Naive thymus-derived CD8-positive, alpha-beta T cell (primary cell): ENCODE measurements around the gene FBXO10. TPM values are rescaled to one million over a fixed set of nuclear protein-coding genes. Genes with fewer than 3 reads are reported as not detected.

Source experiments
- ATAC-seq, 2 donors: fragments of 150-1000 bp; cut with Tn5 transposase in 1 of 2; sonication (Bioruptor Pico), chemical (Tn5 transposase) in 1 of 2; 1 replicate in 1 of 2; 2 replicates in 1 of 2; pipeline ENCODE4 v1.10.0; 2021; ENCODE audit warnings: mild to moderate bottlenecking in 2 of 2, moderate library complexity in 2 of 2
- POLR2A ChIA-PET: fragments of 350-600 bp; sonication (Branson Sonifier 250); formaldehyde crosslinking; loops from one replicate; lab custom pipeline; 2021; ENCODE audit warnings: antibody characterized with exemption; lab: Charles Lee
- DNase-seq, 10 donors: peaks; one replicate each; pipeline versions ENCODE4 v3.0.0 to v3.0.0-alpha.2; 2020 to 2022
- H3K27ac Mint-ChIP-seq, 10 donors: one replicate each; pipeline ENCODE4 v1.8.0; 2020 to 2022; ENCODE audit warnings: mild to moderate bottlenecking in 10 of 10, mixed read lengths in 10 of 10, moderate library complexity in 4 of 10, inconsistent platforms in 1 of 10
- H3K27me3 Mint-ChIP-seq, 5 donors: one replicate each; pipeline ENCODE4 v1.8.0; 2021 to 2022; ENCODE audit warnings: mixed read lengths in 5 of 5
- H3K36me3 Mint-ChIP-seq, 3 donors: one replicate each; pipeline ENCODE4 v1.8.0; 2020 to 2022; ENCODE audit warnings: mixed read lengths in 3 of 3, mild to moderate bottlenecking in 2 of 3, inconsistent platforms in 1 of 3
- H3K4me1 Mint-ChIP-seq, 4 donors: one replicate each; pipeline ENCODE4 v1.8.0; 2021 to 2022; ENCODE audit warnings: mixed read lengths in 4 of 4
- H3K4me3 Mint-ChIP-seq, 10 donors: one replicate each; pipeline ENCODE4 v1.8.0; 2020 to 2022; ENCODE audit warnings: mild to moderate bottlenecking in 10 of 10, mixed read lengths in 10 of 10, moderate library complexity in 6 of 10, inconsistent platforms in 1 of 10
- H3K9me3 Mint-ChIP-seq, 9 donors: one replicate each; pipeline ENCODE4 v1.8.0; 2020 to 2022; ENCODE audit warnings: mixed read lengths in 9 of 9, mild to moderate bottlenecking in 3 of 9, inconsistent platforms in 1 of 9, moderate library complexity in 1 of 9
- polyA plus RNA-seq, 3 donors: library from polyadenylated mRNA; unstranded; fragments of 300-500 nt; fragmentation: Illumina TruSeq; gene quantifications; one replicate each; pipeline ENCODE4 v1.2.3, GENCODE V29; 2021
- total RNA-seq, 8 experiments: library from RNA in 2 of 8; stranded (reverse) in 2 of 8; gene quantifications; one replicate each; pipeline ENCODE4 v1.2.3 and lab custom pipeline; 2021 to 2026

Gene FBXO10
- total and polyA plus RNA-seq, 5 experiments from 2014 or later = 0.20 to 2.4 (median 0.77) TPM

GRCh38 chr9:37559855-37560592 lies 16.2 kb downstream of the FBXO10 start:
- H3K27ac Mint-ChIP-seq = no peak overlapping the region
- peaks cover 4 to 10% (median 7%) of the 10 kb centered on the region in 3 donors for H3K36me3 Mint-ChIP-seq
- peaks cover 0 to 24% (median 1%) of the 10 kb centered on the region in 4 donors for H3K4me1 Mint-ChIP-seq
- DNase-seq = no peak
- no peak overlapping the region for H3K4me3 Mint-ChIP-seq
- POLR2A ChIA-PET = no interaction called here
- H3K9me3 Mint-ChIP-seq = peaks cover 0 to 17% (median 5%) of the 10 kb centered on the region in 9 donors
- H3K27me3 Mint-ChIP-seq = no peaks in the 10 kb centered on the region
- no peak for ATAC-seq

GRCh38 chr9:37559125-37559524 lies 17.1 kb downstream of the FBXO10 start:
- Mint-ChIP-seq H3K27me3 (no peaks in the 10 kb centered on the region), H3K27ac (no peak overlapping the region), H3K4me1 (peaks cover 0 to 23% (median 1%) of the 10 kb centered on the region in 4 donors), H3K9me3 (peaks cover 0 to 8% (median 1%) of the 10 kb centered on the region in 9 donors), H3K36me3 (peaks cover 2 to 7% (median 5%) of the 10 kb centered on the region in 3 donors), H3K4me3 (no peak overlapping the region)
- DNase-seq = no peak
- POLR2A ChIA-PET = no interaction called here
- no peak for ATAC-seq

GRCh38 chr9:37555786-37556185 lies 20.4 kb downstream of the FBXO10 start:
- ATAC-seq (no peak), DNase-seq (no peak)
- H3K27ac Mint-ChIP-seq = no peak overlapping the region
- no peaks in the 10 kb centered on the region for H3K9me3 Mint-ChIP-seq
- H3K27me3 Mint-ChIP-seq = no peaks in the 10 kb centered on the region
- no peak overlapping the region for H3K4me3 Mint-ChIP-seq
- no peaks in the 10 kb centered on the region for H3K4me1 Mint-ChIP-seq
- POLR2A ChIA-PET = no interaction called here
- no peaks in the 10 kb centered on the region for H3K36me3 Mint-ChIP-seq

GRCh38 chr9:37554318-37554717 lies 21.9 kb downstream of the FBXO10 start:
- H3K27ac Mint-ChIP-seq = no peak overlapping the region
- POLR2A ChIA-PET = no interaction called here
- ATAC-seq = no peak
- DNase-seq = no peak
- H3K4me3 Mint-ChIP-seq = no peak overlapping the region
- H3K4me1 Mint-ChIP-seq = no peaks in the 10 kb centered on the region
- no peaks in the 10 kb centered on the region for H3K36me3 Mint-ChIP-seq
- no peaks in the 10 kb centered on the region for H3K9me3 Mint-ChIP-seq
- no peaks in the 10 kb centered on the region for H3K27me3 Mint-ChIP-seq

GRCh38 chr9:37551888-37552287 lies 24.3 kb downstream of the FBXO10 start:
- DNase-seq (no peak), ATAC-seq (no peak)
- no peaks in the 10 kb centered on the region for H3K4me1 Mint-ChIP-seq
- H3K9me3 Mint-ChIP-seq = no peaks in the 10 kb centered on the region
- POLR2A ChIA-PET = no interaction called here
- no peak overlapping the region for H3K4me3 Mint-ChIP-seq
- no peaks in the 10 kb centered on the region for H3K27me3 Mint-ChIP-seq
- no peak overlapping the region for H3K27ac Mint-ChIP-seq
- H3K36me3 Mint-ChIP-seq = no peaks in the 10 kb centered on the region

GRCh38 chr9:37551468-37551867 lies 24.7 kb downstream of the FBXO10 start:
- no peak for ATAC-seq
- no peaks in the 10 kb centered on the region for H3K36me3 Mint-ChIP-seq
- no peak overlapping the region for H3K4me3 Mint-ChIP-seq
- H3K27me3 Mint-ChIP-seq = no peaks in the 10 kb centered on the region
- H3K9me3 Mint-ChIP-seq = no peaks in the 10 kb centered on the region
- H3K4me1 Mint-ChIP-seq = no peaks in the 10 kb centered on the region
- no peak for DNase-seq
- POLR2A ChIA-PET = no interaction called here
- H3K27ac Mint-ChIP-seq = no peak overlapping the region

GRCh38 chr9:37550781-37551180 lies 25.4 kb downstream of the FBXO10 start:
- ATAC-seq = no peak
- Mint-ChIP-seq H3K4me1 (no peaks in the 10 kb centered on the region), H3K4me3 (no peak overlapping the region), H3K27ac (no peak overlapping the region), H3K9me3 (no peaks in the 10 kb centered on the region), H3K36me3 (no peaks in the 10 kb centered on the region), H3K27me3 (no peaks in the 10 kb centered on the region)
- POLR2A ChIA-PET = no interaction called here
- no peak for DNase-seq

GRCh38 chr9:37549527-37549926 lies 26.7 kb downstream of the FBXO10 start:
- POLR2A ChIA-PET = no interaction called here
- Mint-ChIP-seq H3K4me3 (no peak overlapping the region), H3K9me3 (no peaks in the 10 kb centered on the region), H3K27ac (peak overlapping the region in 1 of 10 donors; percentile 53), H3K4me1 (no peaks in the 10 kb centered on the region), H3K36me3 (no peaks in the 10 kb centered on the region), H3K27me3 (no peaks in the 10 kb centered on the region)
- ATAC-seq = no peak
- DNase-seq = no peak

GRCh38 chr9:37547328-37547878 lies 28.8 kb downstream of the FBXO10 start:
- H3K4me1 Mint-ChIP-seq = no peaks in the 10 kb centered on the region
- H3K9me3 Mint-ChIP-seq = no peaks in the 10 kb centered on the region
- DNase-seq (no peak), ATAC-seq (no peak)
- H3K27ac Mint-ChIP-seq = peak overlapping the region in 1 of 10 donors; percentile 77
- H3K36me3 Mint-ChIP-seq = no peaks in the 10 kb centered on the region
- H3K4me3 Mint-ChIP-seq = no peak overlapping the region
- H3K27me3 Mint-ChIP-seq = no peaks in the 10 kb centered on the region
- POLR2A ChIA-PET = no interaction called here

GRCh38 chr9:37543468-37543867 lies 32.7 kb downstream of the FBXO10 start:
- no peak overlapping the region for H3K4me3 Mint-ChIP-seq
- no peaks in the 10 kb centered on the region for H3K9me3 Mint-ChIP-seq
- no peaks in the 10 kb centered on the region for H3K27me3 Mint-ChIP-seq
- peaks cover 0 to 3% (median 0%) of the 10 kb centered on the region in 4 donors for H3K4me1 Mint-ChIP-seq
- POLR2A ChIA-PET = no interaction called here
- DNase-seq (no peak), ATAC-seq (no peak)
- no peak overlapping the region for H3K27ac Mint-ChIP-seq
- peaks cover 0 to 5% (median 2%) of the 10 kb centered on the region in 3 donors for H3K36me3 Mint-ChIP-seq

- DNase-seq = no peak
- H3K4me1 Mint-ChIP-seq = peaks cover 0 to 3% (median 0%) of the 10 kb centered on the region in 4 donors
- no peak overlapping the region for H3K4me3 Mint-ChIP-seq
- ATAC-seq = no peak
- POLR2A ChIA-PET = no interaction called here
- no peak overlapping the region for H3K27ac Mint-ChIP-seq
- no peaks in the 10 kb centered on the region for H3K9me3 Mint-ChIP-seq
- no peaks in the 10 kb centered on the region for H3K27me3 Mint-ChIP-seq
- H3K36me3 Mint-ChIP-seq = peaks cover 0 to 5% (median 2%) of the 10 kb centered on the region in 3 donors
Observed at GRCh38 chr9:37542895-37543294, 33.3 kb downstream of the FBXO10 start.

GRCh38 chr9:37542488-37542887 lies 33.7 kb downstream of the FBXO10 start:
- Mint-ChIP-seq H3K27ac (no peak overlapping the region), H3K27me3 (no peaks in the 10 kb centered on the region), H3K4me1 (peaks cover 0 to 3% (median 0%) of the 10 kb centered on the region in 4 donors), H3K36me3 (peaks cover 0 to 5% (median 2%) of the 10 kb centered on the region in 3 donors), H3K9me3 (no peaks in the 10 kb centered on the region), H3K4me3 (no peak overlapping the region)
- no peak for ATAC-seq
- POLR2A ChIA-PET = no interaction called here
- DNase-seq = no peak

- peaks cover 0 to 3% (median 0%) of the 10 kb centered on the region in 4 donors for H3K4me1 Mint-ChIP-seq
- ATAC-seq (no peak), DNase-seq (no peak)
- H3K4me3 Mint-ChIP-seq = no peak overlapping the region
- no peaks in the 10 kb centered on the region for H3K9me3 Mint-ChIP-seq
- H3K36me3 Mint-ChIP-seq = peaks cover 0 to 5% (median 2%) of the 10 kb centered on the region in 3 donors
- POLR2A ChIA-PET = no interaction called here
- H3K27me3 Mint-ChIP-seq = no peaks in the 10 kb centered on the region
- H3K27ac Mint-ChIP-seq = peak overlapping the region in 1 of 10 donors; percentile 29
Observed at GRCh38 chr9:37541465-37541864, 34.7 kb downstream of the FBXO10 start.
